ENCODE results near the gene TBC1D28. TPM values are rescaled to one million over a fixed set of nuclear protein-coding genes. Genes with fewer than 3 reads are reported as not detected.

Gene TBC1D28
- total RNA-seq, 4 donors from 2014 or later: not detected

Small RNAs within 50 kb of the gene (small RNA-seq; reads per million reads assigned to genes)
- gene AC026271.2: 0 reads per million in 4 donors

Other genes with a start within 250 kb of the TBC1D28 start
- gene LGALS9C, start 167.6 kb downstream of the TBC1D28 start, total RNA-seq: 10 to 100 TPM; 15.7 to 60.7 (median 37.2) TPM
- 10 to 100 TPM in 2 of 4 donors, 1 to 10 TPM in 2; 3.1 to 36.7 (median 12.4) TPM for gene FOXO3B, start 37.9 kb upstream of the TBC1D28 start, total RNA-seq
- under 1 TPM in 1 of 4 donors, not detected in 3; 0.27 TPM for gene FBXW10, start 99.7 kb upstream of the TBC1D28 start, total RNA-seq
- gene TVP23B, start 136.8 kb upstream of the TBC1D28 start, total RNA-seq: 10 to 100 TPM in 2 of 4 donors, 1 to 10 TPM in 1, under 1 TPM in 1; 0.40 to 35.2 (median 19.9) TPM
- gene PRPSAP2, start 213.7 kb upstream of the TBC1D28 start, total RNA-seq: 10 to 100 TPM; 22.4 to 77.0 (median 27.2) TPM